Measurements from ENCODE around the gene TFCP2L1. TPM values are rescaled to one million over a fixed set of nuclear protein-coding genes. Genes with fewer than 3 reads are reported as not detected.

TFCP2L1 gene
- polyA plus RNA-seq, 3 donors: 0.03 to 0.24 TPM; not detected in 1

GRCh38 chr2:121184248-121184862, 100.6 kb downstream of the TFCP2L1 start:
- Mint-ChIP-seq H3K4me3 (no peak overlapping the region), H3K4me1 (peaks cover 25% of the 10 kb centered on the region), H3K9me3 (peaks cover 0 to under 1% (median 0%) of the 10 kb centered on the region in 7 donors), H3K27me3 (ENCODE audit: low read depth in 3 of 3) (peaks cover 0 to 3% (median 2%) of the 10 kb centered on the region in 3 donors), H3K36me3 (no peaks in the 10 kb centered on the region), H3K27ac (peak overlapping the region in 1 of 7 donors; percentile 30)
- H3K4me3 ChIP-seq (replicated peaks in 1 of 3; ENCODE audit: low read depth in 2 of 3, low read length in 3 of 3): no peak overlapping the region
- TF ChIP-seq CTCF (IDR thresholded peaks at IDR 0.05): no peak
- WGBS (ENCODE audit: insufficient coverage): 54% methylated on average over 6 of the region's 7 CpGs
- H3K4me1 ChIP-seq (ENCODE audit: control insufficient read depth in 1 of 2, insufficient read depth in 2 of 2, low read length in 2 of 2): peaks cover 18 to 20% of the 10 kb centered on the region in 2 donors
- H3K79me2 ChIP-seq (ENCODE audit: insufficient read depth, low read length): no peaks in the 10 kb centered on the region
- no peak overlapping the region for H2AFZ ChIP-seq (ENCODE audit: insufficient read depth, low read depth, low read length, poor library complexity, severe bottlenecking)
- H3K9me3 ChIP-seq (replicated peaks in 1 of 2; ENCODE audit: control insufficient read depth in 1 of 2, insufficient read depth in 1 of 2, low read length in 2 of 2): no peaks in the 10 kb centered on the region
- H3K27ac ChIP-seq (ENCODE audit: low read depth in 1 of 2, low read length in 2 of 2): no peak overlapping the region
- no peak for DNase-seq
- intact Hi-C loops (cut with micrococcal nuclease): loop anchor here in 1 of 2 donors (10.0 kb wide), 1 partner anchor 110 kb away; no protein-coding TSS in a partner anchor
- no peak overlapping the region for H3K9ac ChIP-seq (ENCODE audit: insufficient read depth, low read length, poor library complexity, severe bottlenecking)
- no peak overlapping the region for H3K4me2 ChIP-seq (replicated peaks; ENCODE audit: extremely low read depth, low read length, poor library complexity, severe bottlenecking)
- no peaks in the 10 kb centered on the region for H4K20me1 ChIP-seq (ENCODE audit: insufficient read depth, low read length)
- no peaks in the 10 kb centered on the region for H3K36me3 ChIP-seq (replicated peaks in 1 of 2; ENCODE audit: control insufficient read depth in 1 of 2, insufficient read depth in 2 of 2, low read length in 2 of 2)
- no peaks in the 10 kb centered on the region for H3K27me3 ChIP-seq (ENCODE audit: control insufficient read depth in 2 of 2, insufficient read depth in 2 of 2, low read length in 2 of 2)

GRCh38 chr2:121182520-121182919, 102.5 kb downstream of the TFCP2L1 start:
- Histone ChIP-seq H3K27ac (ENCODE audit: low read depth in 1 of 2, low read length in 2 of 2) (no peak overlapping the region), H3K4me1 (ENCODE audit: control insufficient read depth in 1 of 2, insufficient read depth in 2 of 2, low read length in 2 of 2) (peaks cover 0 to 2% of the 10 kb centered on the region in 2 donors), H3K9ac (ENCODE audit: insufficient read depth, low read length, poor library complexity, severe bottlenecking) (no peak overlapping the region), H4K20me1 (ENCODE audit: insufficient read depth, low read length) (no peaks in the 10 kb centered on the region), H3K4me3 (replicated peaks in 1 of 3; ENCODE audit: low read depth in 2 of 3, low read length in 3 of 3) (no peak overlapping the region), H3K79me2 (ENCODE audit: insufficient read depth, low read length) (no peaks in the 10 kb centered on the region), H3K36me3 (replicated peaks in 1 of 2; ENCODE audit: control insufficient read depth in 1 of 2, insufficient read depth in 2 of 2, low read length in 2 of 2) (no peaks in the 10 kb centered on the region), H3K27me3 (ENCODE audit: control insufficient read depth in 2 of 2, insufficient read depth in 2 of 2, low read length in 2 of 2) (no peaks in the 10 kb centered on the region), H2AFZ (ENCODE audit: insufficient read depth, low read depth, low read length, poor library complexity, severe bottlenecking) (no peak overlapping the region), H3K9me3 (replicated peaks in 1 of 2; ENCODE audit: control insufficient read depth in 1 of 2, insufficient read depth in 1 of 2, low read length in 2 of 2) (no peaks in the 10 kb centered on the region), H3K4me2 (replicated peaks; ENCODE audit: extremely low read depth, low read length, poor library complexity, severe bottlenecking) (no peak overlapping the region)
- no peaks in the 10 kb centered on the region for H3K36me3 Mint-ChIP-seq
- no peak for TF ChIP-seq CTCF (IDR thresholded peaks at IDR 0.05)
- intact Hi-C loops (cut with micrococcal nuclease): loop anchor here in 1 of 2 donors (10.0 kb wide), 1 partner anchor 112 kb away; no protein-coding TSS in a partner anchor
- no peak for DNase-seq
- H3K9me3 Mint-ChIP-seq: peaks cover 0 to 3% (median 0%) of the 10 kb centered on the region in 7 donors
- 87% methylated on average over 4 of the region's 4 CpGs for WGBS (ENCODE audit: insufficient coverage)
- H3K27me3 Mint-ChIP-seq (ENCODE audit: low read depth in 3 of 3): peaks cover 0 to 3% (median 2%) of the 10 kb centered on the region in 3 donors
- peaks cover 7% of the 10 kb centered on the region for H3K4me1 Mint-ChIP-seq
- H3K4me3 Mint-ChIP-seq: no peak overlapping the region
- H3K27ac Mint-ChIP-seq: peak overlapping the region in 1 of 7 donors; percentile 7

Measured in CD14-positive monocyte (primary cell).